ENCODE results near the gene CRHR1.
"Not testable (repeated sequence)": the region's sequence is repeated elsewhere in the genome, so short reads cannot be mapped to it uniquely, and the experiment has no call there.

Gene CRHR1

GRCh38 chr17:45784293-45784740, at the start of gene CRHR1:
Gene CRHR1 (plus strand): TSS chr17:45784320. CDS start chr17:45784545, 225 bp downstream.
- no peak for DNase-seq

GRCh38 chr17:45734598-45734997, 49.5 kb upstream of the CRHR1 start:
- no peak for DNase-seq

- DNase-seq, result no peak
Measured at GRCh38 chr17:45735488-45735887, 48.6 kb upstream of the CRHR1 start.

GRCh38 chr17:45739786-45740185, 44.3 kb upstream of the CRHR1 start:
- no peak for DNase-seq

GRCh38 chr17:45740553-45741330, 43.4 kb upstream of the CRHR1 start:
- DNase-seq, result no peak

- DNase-seq, result no peak
Measured at GRCh38 chr17:45742251-45742650, 41.9 kb upstream of the CRHR1 start.

- no peak for DNase-seq
Measured at GRCh38 chr17:45743626-45744326, 40.3 kb upstream of the CRHR1 start.

- not testable (repeated sequence) for DNase-seq
Measured at GRCh38 chr17:45744826-45745225, 39.3 kb upstream of the CRHR1 start.

- DNase-seq, result no peak
Measured at GRCh38 chr17:45745601-45746494, 38.3 kb upstream of the CRHR1 start.

- DNase-seq, result no peak
Measured at GRCh38 chr17:45747911-45748310, 36.2 kb upstream of the CRHR1 start.

- DNase-seq, result no peak
Measured at GRCh38 chr17:45748731-45749310, 35.3 kb upstream of the CRHR1 start.

GRCh38 chr17:45749831-45750335, 34.2 kb upstream of the CRHR1 start:
- DNase-seq, result no peak

- DNase-seq, result no peak
Measured at GRCh38 chr17:45750779-45751440, 33.2 kb upstream of the CRHR1 start.

GRCh38 chr17:45751466-45751865, 32.7 kb upstream of the CRHR1 start:
- DNase-seq, result no peak

- no peak for DNase-seq
Measured at GRCh38 chr17:45752246-45752645, 31.9 kb upstream of the CRHR1 start.

- DNase-seq, result no peak
Measured at GRCh38 chr17:45753645-45754225, 30.4 kb upstream of the CRHR1 start.

GRCh38 chr17:45755050-45755449, 29.1 kb upstream of the CRHR1 start:
- DNase-seq, result no peak

- no peak for DNase-seq
Measured at GRCh38 chr17:45756266-45756991, 27.7 kb upstream of the CRHR1 start.

GRCh38 chr17:45757431-45758218, 26.5 kb upstream of the CRHR1 start:
- no peak for DNase-seq

- DNase-seq, result no peak
Measured at GRCh38 chr17:45758544-45758943, 25.6 kb upstream of the CRHR1 start.

Measured in GF-D8 (cell line).